Mesendoderm (in vitro differentiated cells): ENCODE data around the gene F12.
A peak's percentile ranks its signal among the peaks of the same experiment; 100 is the strongest.

Source experiments
- DNase-seq: peaks from one replicate; pipeline ENCODE4 v3.0.0; 2013
- H2AK5ac ChIP-seq: 2 replicates; pipeline ENCODE4 v1.6.1; 2013; ENCODE audit warnings: low read length, inconsistent platforms
- H2BK120ac ChIP-seq: 2 replicates; pipeline ENCODE4 v1.6.1; 2013; ENCODE audit warnings: low read depth, mild to moderate bottlenecking, low read length, moderate library complexity, mixed read lengths
- H2BK15ac ChIP-seq: replicated peaks from 2 replicates; pipeline ENCODE4 v1.6.1; 2013; ENCODE audit warnings: low read depth, mild to moderate bottlenecking, moderate library complexity
- H2BK5ac ChIP-seq: 2 replicates; pipeline ENCODE4 v1.6.1; 2013; ENCODE audit warnings: low read length, inconsistent platforms
- H3K18ac ChIP-seq: 2 replicates; pipeline ENCODE4 v1.6.1; 2013; ENCODE audit warnings: mild to moderate bottlenecking, low read length, mixed read lengths
- H3K23ac ChIP-seq: one replicate; pipeline ENCODE4 v1.6.1; 2013; ENCODE audit warnings: low read length
- H3K27ac ChIP-seq: 2 replicates; pipeline ENCODE4 v1.5.1; 2013; ENCODE audit warnings: low read depth, mild to moderate bottlenecking, inconsistent platforms, low read length, moderate library complexity
- H3K27me3 ChIP-seq: 2 replicates; pipeline ENCODE4 v1.6.1; 2013; ENCODE audit warnings: low read length, control low read depth, mild to moderate bottlenecking, inconsistent platforms; ENCODE audit not compliant: insufficient read depth, poor library complexity
- H3K36me3 ChIP-seq: 2 replicates; pipeline ENCODE4 v1.6.1; 2013; ENCODE audit warnings: low read length, inconsistent platforms; ENCODE audit not compliant: control insufficient read depth, insufficient read depth
- H3K4ac ChIP-seq: one replicate; pipeline ENCODE4 v1.6.1; 2013; ENCODE audit warnings: low read depth, mild to moderate bottlenecking, low read length, moderate library complexity
- H3K4me1 ChIP-seq: 2 replicates; pipeline ENCODE4 v1.6.1; 2013; ENCODE audit warnings: low read depth, low read length, inconsistent platforms; ENCODE audit not compliant: control insufficient read depth
- H3K4me2 ChIP-seq: 2 replicates; pipeline ENCODE4 v1.6.1; 2013; ENCODE audit warnings: low read length
- H3K4me3 ChIP-seq: 2 replicates; pipeline ENCODE4 v1.5.1; 2013; ENCODE audit warnings: mild to moderate bottlenecking, low read length
- H3K56ac ChIP-seq: one replicate; pipeline ENCODE4 v1.6.1; 2013; ENCODE audit warnings: low read length
- H3K79me1 ChIP-seq: 2 replicates; pipeline ENCODE4 v1.6.1; 2013; ENCODE audit warnings: low read length, inconsistent platforms
- H3K79me2 ChIP-seq: 2 replicates; pipeline ENCODE4 v1.6.1; 2013; ENCODE audit warnings: mild to moderate bottlenecking, low read length; ENCODE audit not compliant: control insufficient read depth, insufficient read depth
- H3K9ac ChIP-seq: 2 replicates; pipeline ENCODE4 v1.6.1; 2013; ENCODE audit warnings: low read length, inconsistent platforms
- H4K5ac ChIP-seq: one replicate; pipeline ENCODE4 v1.6.1; 2013; ENCODE audit warnings: low read length
- H4K8ac ChIP-seq: one replicate; pipeline ENCODE4 v1.6.1; 2013; ENCODE audit warnings: low read depth, mild to moderate bottlenecking, control low read depth, low read length, moderate library complexity
- WGBS: extraction: QIAGEN DNeasy Blood & Tissue Kit; methylation state at CpG from one replicate; pipeline ENCODE4 v1.1.7; 2013; ENCODE audit warnings: low lambda C conversion rate, missing lambda C conversion rate; ENCODE audit not compliant: insufficient coverage; ENCODE audit errors: extremely low coverage; 5-methylcytosine and 5-hydroxymethylcytosine counted together

The F12 gene

DNA sequence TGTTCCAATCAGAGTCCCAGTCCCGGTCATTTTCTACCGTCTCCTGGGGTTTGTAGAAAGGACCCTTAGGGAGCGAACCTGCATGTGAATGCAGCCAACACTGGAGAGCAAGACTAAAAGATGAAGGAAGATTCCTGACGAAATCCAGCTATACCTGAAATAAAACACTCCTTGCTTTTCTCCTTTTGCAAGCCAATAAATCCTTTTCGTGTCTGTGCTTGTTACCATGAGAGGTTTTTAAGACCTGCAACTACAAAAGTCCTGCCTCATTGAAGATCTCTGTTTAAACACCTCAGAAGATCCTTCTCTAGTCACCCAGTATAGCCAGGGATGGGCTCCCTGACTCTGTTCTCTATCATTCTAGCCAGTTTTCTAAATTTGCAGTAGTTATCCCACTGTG lies 35.2 kb downstream of the F12 start:
- Histone ChIP-seq H3K23ac (no peak overlapping the region), H3K4ac (no peak overlapping the region), H3K4me3 (no peak overlapping the region), H2AK5ac (no peak overlapping the region), H3K27me3 (no peaks in the 10 kb centered on the region), H3K9ac (no peak overlapping the region), H3K36me3 (no peaks in the 10 kb centered on the region), H3K4me2 (no peak overlapping the region), H2BK120ac (no peak overlapping the region), H2BK5ac (no peak overlapping the region), H3K18ac (no peak overlapping the region), H4K8ac (no peak overlapping the region), H3K4me1 (peaks cover 6% of the 10 kb centered on the region), H3K79me1 (no peaks in the 10 kb centered on the region), H3K56ac (no peak overlapping the region), H2BK15ac (no peak overlapping the region), H4K5ac (no peak overlapping the region), H3K79me2 (no peaks in the 10 kb centered on the region), H3K27ac (no peak overlapping the region)
- WGBS: no CpG with 5 or more reads among the region's 5 CpGs
- no peak for DNase-seq

DNA sequence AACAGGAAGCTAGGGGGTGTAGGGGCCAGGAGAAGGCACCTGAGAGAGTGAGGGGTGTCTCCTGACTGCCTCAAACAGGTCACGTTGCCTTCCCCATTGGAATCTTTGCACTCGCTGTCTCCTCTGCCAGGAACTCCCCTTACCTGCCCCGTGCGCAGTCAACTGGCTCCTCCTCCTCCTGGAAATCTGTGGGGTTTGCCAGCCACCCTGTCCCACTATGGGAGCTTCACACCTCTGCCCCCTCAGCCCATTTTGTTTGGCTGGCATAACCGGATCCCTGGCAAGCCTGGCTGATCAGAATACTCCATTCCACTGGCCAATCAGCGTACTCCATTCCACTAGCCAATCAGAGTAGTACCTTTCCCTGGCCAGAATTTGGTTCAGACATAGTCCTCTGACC lies 35.6 kb downstream of the F12 start:
- no peaks in the 10 kb centered on the region for H3K79me1 ChIP-seq
- H3K9ac ChIP-seq: no peak overlapping the region
- H3K23ac ChIP-seq: no peak overlapping the region
- H2BK15ac ChIP-seq: no peak overlapping the region
- no peak overlapping the region for H2AK5ac ChIP-seq
- H3K27me3 ChIP-seq: no peaks in the 10 kb centered on the region
- no peaks in the 10 kb centered on the region for H3K36me3 ChIP-seq
- H3K18ac ChIP-seq: no peak overlapping the region
- no peak overlapping the region for H3K27ac ChIP-seq
- no peak overlapping the region for H2BK120ac ChIP-seq
- no peak overlapping the region for H3K56ac ChIP-seq
- no peak overlapping the region for H4K5ac ChIP-seq
- H3K4me2 ChIP-seq: no peak overlapping the region
- no peak overlapping the region for H2BK5ac ChIP-seq
- H4K8ac ChIP-seq: no peak overlapping the region
- H3K4me3 ChIP-seq: no peak overlapping the region
- DNase-seq: peak; percentile 37
- no peaks in the 10 kb centered on the region for H3K79me2 ChIP-seq
- peaks cover 6% of the 10 kb centered on the region for H3K4me1 ChIP-seq
- H3K4ac ChIP-seq: no peak overlapping the region
- no CpG with 5 or more reads among the region's 6 CpGs for WGBS

DNA sequence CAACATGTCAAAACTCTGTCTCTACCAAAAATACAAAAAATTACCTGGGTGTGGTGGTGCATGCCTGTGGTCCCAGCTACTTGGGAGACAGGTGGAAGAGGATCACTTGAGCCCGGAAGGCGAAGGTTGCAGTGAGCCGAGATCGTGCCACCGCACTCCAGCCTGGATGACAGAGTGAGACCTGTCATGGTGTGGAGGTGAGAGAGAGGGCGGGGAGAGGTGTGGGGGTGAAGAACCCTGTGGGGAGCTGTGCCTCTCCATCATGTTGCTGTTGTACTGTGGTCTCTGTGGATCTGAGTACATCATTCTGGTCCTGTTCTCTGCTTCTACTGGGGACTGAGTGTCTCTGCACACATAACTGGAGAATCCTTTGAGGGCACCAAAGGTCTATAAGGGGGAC lies 36.5 kb downstream of the F12 start:
- Histone ChIP-seq H3K4me3 (no peak overlapping the region), H3K56ac (no peak overlapping the region), H4K8ac (no peak overlapping the region), H3K4me1 (peaks cover 6% of the 10 kb centered on the region), H3K27ac (no peak overlapping the region), H2BK120ac (no peak overlapping the region), H2BK5ac (no peak overlapping the region), H2AK5ac (no peak overlapping the region), H3K79me2 (no peaks in the 10 kb centered on the region), H3K4me2 (no peak overlapping the region), H3K23ac (no peak overlapping the region), H3K79me1 (no peaks in the 10 kb centered on the region), H3K27me3 (no peaks in the 10 kb centered on the region), H3K4ac (no peak overlapping the region), H3K18ac (no peak overlapping the region), H4K5ac (no peak overlapping the region), H3K36me3 (no peaks in the 10 kb centered on the region), H2BK15ac (no peak overlapping the region), H3K9ac (no peak overlapping the region)
- no peak for DNase-seq
- no CpG with 5 or more reads among the region's 6 CpGs for WGBS

DNA sequence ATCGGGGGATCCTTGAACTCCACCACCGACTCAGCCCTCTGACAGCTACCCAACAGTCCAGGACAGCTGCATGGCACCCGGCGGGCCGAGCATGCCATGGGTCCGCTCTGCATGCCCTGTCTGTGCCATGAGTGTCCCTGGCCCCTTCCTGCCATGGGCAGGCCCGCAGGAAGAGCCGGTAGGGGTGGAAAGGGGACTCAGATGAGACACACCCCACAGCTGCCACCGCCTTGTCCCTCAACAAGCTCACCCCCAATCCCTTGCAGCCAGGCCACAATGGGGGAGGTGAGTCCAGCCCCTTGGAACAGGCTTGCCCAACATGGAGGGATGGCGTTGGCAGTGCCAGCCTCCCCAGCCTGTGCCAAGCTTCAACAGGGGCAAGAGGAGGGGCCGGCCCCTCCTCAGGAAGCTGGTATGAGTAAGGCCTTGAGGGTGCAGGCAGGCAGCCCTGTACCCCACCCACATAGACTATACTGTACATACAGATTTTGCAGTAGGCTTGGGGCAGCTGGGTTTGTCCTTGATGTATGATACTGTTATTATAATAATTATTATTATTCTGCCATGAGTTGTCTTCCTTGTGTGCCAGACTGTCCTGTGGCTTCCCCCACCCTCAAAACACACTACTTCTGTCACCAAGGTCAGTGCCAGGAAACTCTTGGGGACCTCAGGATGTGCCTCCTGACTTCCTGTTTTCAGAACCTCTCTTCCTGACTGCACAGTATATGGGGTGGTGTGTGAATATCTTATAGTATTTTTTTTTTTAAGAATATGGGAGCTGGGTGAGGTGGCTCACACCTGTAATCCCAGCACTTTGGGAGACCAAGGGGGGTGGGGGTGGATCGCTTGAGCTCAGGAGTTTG lies 37.1 kb downstream of the F12 start:
- Histone ChIP-seq H3K4me2 (no peak overlapping the region), H3K18ac (no peak overlapping the region), H3K23ac (no peak overlapping the region), H4K5ac (no peak overlapping the region), H3K36me3 (no peaks in the 10 kb centered on the region), H3K4me3 (no peak overlapping the region), H3K79me1 (no peaks in the 10 kb centered on the region), H2BK15ac (no peak overlapping the region), H2BK5ac (no peak overlapping the region), H2BK120ac (no peak overlapping the region), H2AK5ac (no peak overlapping the region), H3K56ac (no peak overlapping the region), H3K27ac (no peak overlapping the region), H3K27me3 (no peaks in the 10 kb centered on the region), H3K4ac (no peak overlapping the region), H3K9ac (no peak overlapping the region), H3K79me2 (no peaks in the 10 kb centered on the region), H3K4me1 (peaks cover 8% of the 10 kb centered on the region), H4K8ac (no peak overlapping the region)
- no CpG with 5 or more reads among the region's 12 CpGs for WGBS
- DNase-seq: no peak

DNA sequence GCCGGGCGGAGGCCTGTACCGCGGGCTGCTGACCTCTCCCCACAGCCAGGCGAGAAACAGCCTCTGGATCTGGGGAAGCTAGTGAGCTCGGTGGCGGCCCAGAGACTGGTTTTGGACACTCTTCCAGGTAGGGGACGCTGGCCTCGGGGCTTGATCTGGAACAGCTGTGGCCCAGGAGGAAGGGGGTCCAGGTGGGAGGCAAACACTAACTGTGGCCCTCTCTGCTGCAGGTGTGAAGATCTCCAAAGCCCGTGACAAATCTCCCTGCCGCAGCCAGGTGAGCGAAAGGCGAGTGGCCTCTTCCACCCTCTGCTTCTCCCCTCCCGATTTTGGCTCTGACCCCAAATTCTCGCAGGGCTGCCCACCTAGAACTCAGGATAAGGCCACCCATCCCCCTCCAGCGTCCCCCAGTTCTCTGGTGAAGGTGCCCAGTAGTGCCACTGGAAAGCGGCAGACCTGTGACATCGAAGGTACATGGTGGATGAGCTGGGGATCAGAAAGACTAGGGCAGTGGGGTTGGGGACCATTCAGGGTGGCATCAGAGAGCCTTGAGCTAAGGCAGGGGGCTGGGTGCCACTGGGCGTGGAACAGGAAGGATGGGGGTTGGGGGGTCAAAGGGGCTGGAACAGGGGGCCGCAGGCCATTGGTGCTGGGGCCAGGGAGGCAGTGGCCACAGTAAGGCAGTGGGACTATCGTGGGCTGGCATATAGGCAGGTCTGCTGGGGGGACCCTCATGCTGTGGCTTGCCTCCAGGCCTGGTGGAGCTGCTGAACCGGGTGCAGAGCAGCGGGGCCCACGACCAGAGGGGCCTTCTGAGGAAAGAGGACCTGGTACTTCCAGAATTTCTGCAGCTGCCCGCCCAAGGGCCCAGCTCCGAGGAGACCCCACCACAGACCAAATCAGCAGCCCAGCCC lies 38.0 kb downstream of the F12 start:
- H3K4me3 ChIP-seq: peak overlapping the region; percentile 55
- peak overlapping the region; percentile 91 for H3K56ac ChIP-seq
- H3K4me2 ChIP-seq: peak overlapping the region; percentile 74
- H3K79me2 ChIP-seq: no peaks in the 10 kb centered on the region
- H4K8ac ChIP-seq: no peak overlapping the region
- peak overlapping the region; percentile 20 for H3K27ac ChIP-seq
- no CpG with 5 or more reads among the region's 26 CpGs for WGBS
- H3K23ac ChIP-seq: peak overlapping the region; percentile 7
- no peak overlapping the region for H2AK5ac ChIP-seq
- no peaks in the 10 kb centered on the region for H3K27me3 ChIP-seq
- no peak for DNase-seq
- no peaks in the 10 kb centered on the region for H3K36me3 ChIP-seq
- H2BK15ac ChIP-seq: no peak overlapping the region
- H3K4me1 ChIP-seq: peaks cover 9% of the 10 kb centered on the region
- H3K9ac ChIP-seq: peak overlapping the region; percentile 90
- no peak overlapping the region for H2BK120ac ChIP-seq
- peak overlapping the region; percentile 48 for H2BK5ac ChIP-seq
- no peak overlapping the region for H4K5ac ChIP-seq
- H3K4ac ChIP-seq: no peak overlapping the region
- peak overlapping the region; percentile 7 for H3K18ac ChIP-seq
- no peaks in the 10 kb centered on the region for H3K79me1 ChIP-seq
